HG02763 (cell line): ENCODE data around the gene PLPPR5.

Experiments used
- ATAC-seq: cut with Tn5 transposase; IDR thresholded peaks from one replicate; pipeline ENCODE4 v1.9.1; 2021; ENCODE audit warnings: mild to moderate bottlenecking, moderate library complexity; ENCODE audit not compliant: unreplicated experiment

PLPPR5 gene

DNA sequence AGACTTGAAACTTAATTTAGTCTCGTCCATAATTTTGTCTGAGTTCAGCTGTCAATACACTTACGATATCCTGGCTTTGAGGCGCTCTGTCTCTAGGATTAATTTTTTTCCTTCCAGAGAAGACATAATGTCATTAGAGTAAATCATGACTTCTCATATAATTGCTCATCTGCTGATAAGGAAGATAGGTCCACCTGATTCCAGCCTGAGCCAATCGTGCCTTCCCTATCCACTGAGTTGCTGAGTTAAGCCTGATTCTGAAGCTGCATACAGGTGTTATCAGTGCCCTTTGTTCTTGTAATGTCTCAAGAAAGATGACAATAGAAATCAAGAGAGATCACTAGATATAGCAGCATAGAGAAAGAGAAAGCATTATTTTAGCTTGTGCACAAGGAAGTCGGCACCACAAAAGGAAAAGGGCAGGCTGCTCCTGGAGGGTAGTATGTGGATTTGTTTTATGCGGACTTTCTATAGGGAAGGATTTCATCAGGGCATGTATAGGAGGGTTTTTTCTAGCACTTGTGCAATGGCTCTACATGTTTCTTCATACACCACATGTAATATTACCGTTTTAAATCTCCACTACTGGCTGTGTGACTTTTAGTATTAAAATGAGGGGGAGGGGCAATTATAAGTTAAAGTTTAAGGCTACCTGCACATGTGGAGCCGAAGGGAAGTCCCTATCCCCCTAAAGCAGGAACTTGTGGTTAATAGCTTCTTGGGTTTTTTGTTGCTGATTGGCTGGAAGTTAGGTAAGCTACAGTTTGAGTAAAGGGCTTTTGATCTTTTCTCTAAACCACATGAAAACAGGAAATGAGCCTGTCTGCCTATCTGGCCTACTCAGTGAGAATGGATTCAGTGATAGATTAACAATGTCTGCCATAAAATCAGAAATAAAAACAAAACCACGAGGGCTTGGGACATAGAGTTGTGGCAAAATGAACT lies 133.4 kb downstream of the PLPPR5 start:
- peak; percentile 99 for ATAC-seq

DNA sequence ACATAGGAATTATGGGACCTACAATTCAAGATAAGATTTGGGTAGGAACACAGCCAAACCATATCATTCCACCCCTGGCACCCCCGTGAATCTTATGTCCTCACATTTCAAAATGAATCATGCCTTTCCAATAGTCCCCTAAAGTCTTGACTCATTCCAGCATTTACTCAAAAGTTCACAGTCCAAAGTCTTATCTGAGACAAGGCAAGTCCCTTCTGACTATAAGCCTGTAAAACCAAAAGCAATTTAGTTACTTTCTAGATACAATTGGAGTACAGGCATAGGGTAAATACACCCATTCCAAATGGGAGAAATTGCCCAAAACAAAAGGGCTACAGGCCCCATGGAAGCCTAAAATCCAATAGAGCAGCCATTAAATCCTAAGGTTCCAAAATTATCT lies 138.9 kb downstream of the PLPPR5 start:
- no peak for ATAC-seq

DNA sequence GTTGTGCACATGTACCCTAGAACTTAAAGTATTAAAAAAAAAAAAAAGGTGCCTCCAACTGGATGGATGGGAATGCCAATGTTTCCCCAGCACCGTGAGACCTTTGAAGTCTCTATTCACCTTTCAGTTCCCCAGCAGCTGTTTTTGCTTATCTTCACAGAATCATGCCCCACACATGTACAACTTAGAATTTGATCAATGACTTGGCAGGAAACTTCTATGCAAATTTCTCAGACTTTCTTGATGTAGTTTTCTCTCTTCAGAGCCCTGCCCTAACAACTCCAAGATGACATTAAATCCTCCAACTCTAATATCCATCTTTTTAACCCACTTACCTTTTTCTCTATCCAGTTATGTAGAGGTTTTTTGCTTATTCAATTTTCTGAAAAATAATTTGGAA lies 144.3 kb downstream of the PLPPR5 start:
- no peak for ATAC-seq

DNA sequence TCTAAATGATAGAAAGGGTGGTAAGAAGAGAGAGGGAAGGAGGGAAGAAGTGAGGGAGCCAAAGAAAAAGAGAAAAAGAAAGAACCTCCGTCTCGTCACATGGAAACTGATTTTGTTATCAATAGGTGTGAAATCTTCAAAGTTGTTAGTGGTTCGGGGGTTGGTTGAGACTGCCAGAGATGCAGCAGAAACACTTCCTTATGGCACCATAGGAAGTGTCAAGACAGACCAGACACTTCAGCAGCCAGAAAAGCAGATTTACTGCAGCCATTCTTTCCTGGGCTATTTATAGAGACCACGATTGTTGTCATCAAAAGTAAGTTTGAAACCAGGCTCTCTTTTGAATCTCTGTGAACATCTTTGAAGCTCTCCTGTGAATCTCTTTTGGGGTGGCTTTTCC lies 150.5 kb downstream of the PLPPR5 start:
- ATAC-seq, result no peak

DNA sequence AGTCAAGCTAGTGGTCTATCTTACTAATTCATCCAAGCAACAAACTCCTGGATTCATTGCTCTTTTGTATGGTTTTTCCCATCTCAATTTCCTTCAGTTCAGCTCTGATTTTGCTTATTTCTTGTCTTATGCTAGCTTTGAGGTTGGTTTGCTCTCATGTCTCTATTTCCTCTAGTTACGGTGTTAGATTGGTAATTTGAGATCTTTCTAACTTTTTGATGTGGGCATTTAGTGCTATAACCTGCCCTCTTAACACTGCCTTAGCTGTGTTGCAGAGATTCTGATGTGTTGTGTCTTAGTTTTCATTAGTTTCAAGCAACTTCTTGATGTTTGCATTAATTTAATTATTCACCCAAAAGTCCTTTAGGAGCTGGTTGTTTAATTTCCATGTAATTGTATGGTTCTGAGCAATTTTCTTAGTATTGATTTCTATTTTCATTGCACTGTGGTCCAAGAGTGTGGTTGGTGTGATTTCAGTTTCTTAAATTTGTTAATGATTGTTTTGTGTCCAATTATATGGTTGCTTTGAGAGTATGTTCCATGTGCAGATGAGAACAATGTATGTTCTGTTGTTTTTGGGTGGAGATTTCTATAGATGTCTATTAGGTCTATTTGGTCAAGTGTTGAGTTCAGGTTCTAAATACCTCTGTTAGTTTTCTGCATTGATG lies 154.6 kb downstream of the PLPPR5 start:
- no peak for ATAC-seq

DNA sequence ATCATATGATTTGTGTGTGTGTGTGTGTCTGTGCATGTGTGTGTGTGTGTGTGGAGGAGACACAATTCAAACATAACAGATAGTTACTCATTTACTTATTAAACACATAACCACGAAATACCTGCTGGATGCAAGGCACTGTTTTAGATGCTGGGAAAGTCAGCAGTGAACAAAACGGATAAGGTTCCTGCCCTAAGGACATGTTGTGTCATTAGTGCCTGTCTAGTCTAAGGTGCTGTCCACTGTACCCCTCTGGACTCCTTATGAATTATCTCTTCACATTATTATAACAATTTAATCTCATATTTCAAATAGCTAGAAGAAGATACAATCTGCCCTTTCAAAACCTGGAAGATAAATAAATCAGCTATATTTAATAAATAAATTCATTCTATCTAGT lies 162.4 kb downstream of the PLPPR5 start:
- no peak for ATAC-seq
